Stimulated activated naive CD8-positive, alpha-beta T cell treated with anti-CD3 and anti-CD28 coated beads, Interleukin-15, amount 100 ng/mL, for 72 hours (primary cell): ENCODE data around the gene ZMIZ2.
"Not testable (repeated sequence)": the region's sequence is repeated elsewhere in the genome, so short reads cannot be mapped to it uniquely, and the experiment has no call there.

Source experiments
- ATAC-seq: fragments of 150-1000 bp; cut with Tn5 transposase; 2 replicates; pipeline ENCODE4 v1.10.0; 2021; ENCODE audit warnings: mild to moderate bottlenecking, moderate library complexity
- DNase-seq, 2 donors: peaks; one replicate each; pipeline ENCODE4 v3.0.0; 2021 to 2022
- H3K27ac Mint-ChIP-seq, 2 donors: one replicate each; pipeline ENCODE4 v1.8.0; 2022; ENCODE audit warnings: mild to moderate bottlenecking in 2 of 2, mixed read lengths in 2 of 2, moderate library complexity in 2 of 2
- H3K27me3 Mint-ChIP-seq: one replicate; pipeline ENCODE4 v1.8.0; 2022; ENCODE audit warnings: mixed read lengths
- H3K4me1 Mint-ChIP-seq: one replicate; pipeline ENCODE4 v1.8.0; 2022; ENCODE audit warnings: mild to moderate bottlenecking, mixed read lengths
- H3K4me3 Mint-ChIP-seq, 2 donors: one replicate each; pipeline ENCODE4 v1.8.0; 2022; ENCODE audit warnings: mild to moderate bottlenecking in 2 of 2, mixed read lengths in 2 of 2, moderate library complexity in 1 of 2
- H3K9me3 Mint-ChIP-seq, 2 donors: one replicate each; pipeline ENCODE4 v1.8.0; 2022; ENCODE audit warnings: mixed read lengths in 2 of 2

The ZMIZ2 gene

DNA sequence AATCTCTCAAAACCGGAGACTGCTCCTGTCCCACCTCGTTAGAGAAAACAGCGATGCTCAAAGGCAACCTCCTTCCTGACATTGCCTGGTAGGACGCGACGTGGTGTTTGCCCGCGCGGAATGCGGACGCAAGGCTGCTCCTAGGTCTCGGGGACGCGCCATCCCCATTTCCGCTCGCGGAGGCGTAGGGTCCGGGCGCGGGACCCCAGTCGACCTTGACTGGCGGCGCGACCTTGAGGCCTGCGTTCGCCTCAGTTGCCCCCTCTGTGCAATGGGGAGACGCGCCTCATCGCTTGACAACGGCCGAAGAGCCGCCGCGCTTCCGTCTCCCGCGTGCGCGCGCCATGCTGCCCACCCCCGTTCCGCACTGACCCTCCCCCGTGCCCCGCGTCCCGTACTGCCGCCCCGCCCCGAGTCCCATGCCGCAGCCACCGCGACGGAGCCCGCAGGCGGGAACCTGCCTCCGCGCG lies 47.4 kb downstream of the ZMIZ2 start:
- H3K9me3 Mint-ChIP-seq = no peaks in the 10 kb centered on the region
- H3K27ac Mint-ChIP-seq = peak overlapping the region; percentile 97 to 100
- no peak for DNase-seq
- H3K4me3 Mint-ChIP-seq = peak overlapping the region; percentile 91 to 97
- peak; percentile 60 for ATAC-seq
- no peaks in the 10 kb centered on the region for H3K27me3 Mint-ChIP-seq
- peaks cover 27% of the 10 kb centered on the region for H3K4me1 Mint-ChIP-seq

DNA sequence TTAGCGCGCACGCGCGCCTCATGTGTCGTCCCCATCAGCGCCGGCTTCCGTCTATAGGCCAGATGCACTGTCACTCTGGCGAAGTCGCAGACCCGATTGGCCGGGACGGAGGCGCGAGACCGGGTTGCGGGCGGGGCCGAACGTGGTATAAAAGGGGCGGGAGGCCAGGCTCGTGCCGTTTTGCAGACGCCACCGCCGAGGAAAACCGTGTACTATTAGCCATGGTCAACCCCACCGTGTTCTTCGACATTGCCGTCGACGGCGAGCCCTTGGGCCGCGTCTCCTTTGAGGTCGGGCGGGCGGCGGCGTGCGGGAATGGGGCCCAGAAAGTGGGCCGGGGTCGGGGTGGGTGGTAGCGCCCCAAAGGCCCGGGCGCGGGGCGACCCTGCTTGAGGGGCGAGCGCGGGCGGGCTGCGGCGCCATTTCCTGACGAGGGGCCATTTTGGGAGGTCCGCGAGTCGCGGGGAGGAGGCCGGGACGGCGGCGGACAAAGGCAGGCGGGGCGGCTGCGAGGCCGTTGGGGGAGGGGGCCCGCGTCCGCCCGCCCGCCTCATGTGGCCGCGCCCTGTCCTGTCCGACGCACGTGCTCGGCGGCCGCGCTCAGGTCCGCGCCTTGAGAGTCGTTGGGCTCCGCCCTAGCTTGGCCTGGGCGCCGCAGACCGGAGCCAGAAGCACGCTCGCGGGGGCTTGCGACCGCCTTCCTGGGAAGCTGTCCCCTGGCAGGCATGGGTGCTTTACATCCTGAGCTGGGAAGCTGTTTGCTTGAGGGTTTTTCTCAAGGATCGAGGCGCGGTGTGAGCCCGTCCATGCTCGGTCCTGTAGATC lies 48.1 kb downstream of the ZMIZ2 start, which contains the start of gene PPIA:
PPIA (plus strand) TSS at position 178 of the 825 bp plus-strand sequence; CDS start at position 222, 44 bp downstream.
- ATAC-seq (peak; percentile 93), DNase-seq (peak; percentile 98 to 99)
- Mint-ChIP-seq H3K27ac (peak within 1 kb of the TSS; percentile 98 to 100), H3K4me3 (peak within 1 kb of the TSS; percentile 91 to 97), H3K9me3 (no peaks in the 10 kb centered on the region), H3K27me3 (no peaks in the 10 kb centered on the region), H3K4me1 (peaks cover 33% of the 10 kb centered on the region)

DNA sequence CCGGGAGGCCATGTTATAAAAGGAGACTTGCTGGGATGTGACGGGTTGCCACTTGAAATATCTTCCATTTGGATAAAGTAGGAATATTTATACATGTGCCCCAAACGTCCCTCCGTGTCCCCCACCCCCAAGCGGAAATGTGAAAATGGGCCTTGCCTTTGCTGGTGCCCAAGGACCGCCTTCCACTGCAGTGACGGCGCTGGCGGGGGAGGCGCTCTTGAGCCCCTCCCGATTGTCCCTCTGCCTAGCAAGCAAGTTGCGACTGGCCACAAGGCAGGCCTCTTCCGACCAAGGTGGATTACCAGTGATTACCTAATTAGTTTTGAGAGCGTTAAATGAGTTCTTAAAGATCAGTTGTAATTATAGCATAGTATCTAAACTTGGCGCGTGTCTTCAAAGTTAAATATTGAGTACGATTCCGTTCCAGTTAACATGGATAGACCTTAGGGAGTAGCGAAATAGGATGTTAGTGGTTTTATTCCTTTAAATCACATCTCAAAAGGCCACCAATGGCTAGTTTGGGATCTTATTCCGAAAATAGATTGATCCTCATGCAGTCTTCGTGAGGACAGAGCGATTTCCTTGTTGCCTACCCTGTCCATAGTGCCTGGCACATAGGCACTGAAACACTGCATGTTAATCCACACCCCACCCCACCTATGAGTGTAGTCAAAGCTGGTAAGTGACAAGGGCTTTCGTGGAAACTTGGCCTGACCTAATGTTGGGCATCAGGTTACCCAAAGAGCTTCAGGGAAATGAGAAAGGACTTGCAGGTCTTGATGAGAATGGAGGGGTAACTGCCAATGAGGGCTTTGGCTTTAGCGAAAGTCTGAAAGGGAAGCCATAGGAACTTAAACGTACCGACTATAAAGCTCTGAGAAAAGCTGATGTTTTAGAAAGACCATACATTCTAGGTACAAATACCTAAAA lies 48.9 kb downstream of the ZMIZ2 start:
- peak; percentile 65 for ATAC-seq
- DNase-seq = peak; percentile 78 to 87
- H3K4me3 Mint-ChIP-seq = peak overlapping the region; percentile 91 to 97
- no peaks in the 10 kb centered on the region for H3K9me3 Mint-ChIP-seq
- H3K27me3 Mint-ChIP-seq = no peaks in the 10 kb centered on the region
- peaks cover 36% of the 10 kb centered on the region for H3K4me1 Mint-ChIP-seq
- peak overlapping the region; percentile 98 to 100 for H3K27ac Mint-ChIP-seq

DNA sequence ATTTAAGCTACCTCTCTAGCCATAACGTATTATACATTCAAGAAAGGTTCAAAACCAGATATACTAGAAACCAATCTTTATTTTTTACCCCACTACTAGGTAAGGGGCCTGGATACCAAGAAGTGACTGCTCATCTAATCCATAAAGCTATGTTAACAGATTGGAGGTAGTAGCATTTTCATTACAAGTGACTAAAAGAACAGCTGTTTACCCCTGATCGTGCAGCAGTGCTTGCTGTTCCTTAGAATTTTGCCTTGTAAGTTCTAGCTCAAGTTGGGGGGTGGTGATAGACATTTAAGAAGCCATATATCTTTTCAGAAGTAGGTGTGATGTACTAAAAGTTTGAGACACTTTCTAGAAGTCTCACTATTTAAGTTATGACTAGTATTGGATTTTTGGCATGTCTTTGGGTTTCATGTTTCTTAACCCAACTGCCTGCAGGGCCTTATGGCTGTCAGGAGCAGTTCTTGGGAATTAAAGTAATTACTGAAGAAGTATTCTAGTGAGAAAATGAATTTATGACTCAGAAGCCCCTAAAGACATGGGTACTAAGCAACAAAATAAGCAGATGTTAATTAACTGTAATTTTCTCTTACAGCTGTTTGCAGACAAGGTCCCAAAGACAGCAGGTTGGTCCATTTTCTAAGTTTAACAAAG lies 50.1 kb downstream of the ZMIZ2 start:
- peak overlapping the region; percentile 54 to 61 for H3K27ac Mint-ChIP-seq
- no peaks in the 10 kb centered on the region for H3K9me3 Mint-ChIP-seq
- DNase-seq = no peak
- peak overlapping the region; percentile 91 to 97 for H3K4me3 Mint-ChIP-seq
- peaks cover 36% of the 10 kb centered on the region for H3K4me1 Mint-ChIP-seq
- no peak for ATAC-seq
- H3K27me3 Mint-ChIP-seq = no peaks in the 10 kb centered on the region

DNA sequence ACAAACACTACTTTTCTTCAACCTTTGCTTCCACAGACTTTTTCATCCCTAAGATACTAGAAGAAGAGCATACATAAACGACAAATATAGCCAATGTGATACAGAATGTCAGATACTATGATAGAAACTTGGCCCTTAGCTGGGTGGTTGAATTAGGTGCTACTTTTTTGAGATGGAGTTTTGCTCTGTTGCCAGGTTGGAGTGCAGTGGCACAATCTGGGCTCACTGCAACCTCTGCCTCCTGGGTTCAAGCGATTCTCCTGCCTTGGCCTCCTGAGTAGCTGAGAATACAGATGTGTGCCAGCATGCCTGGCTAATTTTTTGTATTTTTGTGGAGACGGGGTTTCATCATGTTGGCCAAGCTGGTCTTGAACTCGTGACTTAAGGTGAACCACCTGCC lies 51.3 kb downstream of the ZMIZ2 start:
- Mint-ChIP-seq H3K4me3 (peak overlapping the region in 1 of 2 donors; percentile 15), H3K27me3 (no peaks in the 10 kb centered on the region), H3K27ac (peak overlapping the region in 1 of 2 donors; percentile 61), H3K4me1 (peaks cover 36% of the 10 kb centered on the region), H3K9me3 (no peaks in the 10 kb centered on the region)
- no peak for DNase-seq
- ATAC-seq = no peak

DNA sequence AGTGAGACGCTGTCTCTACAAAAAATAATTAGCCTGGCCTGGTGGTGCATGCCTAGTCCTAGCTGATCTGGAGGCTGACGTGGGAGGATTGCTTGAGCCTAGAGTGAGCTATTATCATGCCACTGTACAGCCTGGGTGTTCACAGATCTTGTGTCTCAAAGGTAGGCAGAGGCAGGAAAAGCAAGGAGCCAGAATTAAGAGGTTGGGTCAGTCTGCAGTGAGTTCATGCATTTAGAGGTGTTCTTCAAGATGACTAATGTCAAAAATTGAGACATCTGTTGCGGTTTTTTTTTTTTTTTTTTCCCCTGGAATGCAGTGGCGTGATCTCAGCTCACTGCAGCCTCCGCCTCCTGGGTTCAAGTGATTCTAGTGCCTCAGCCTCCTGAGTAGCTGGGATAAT lies 53.2 kb downstream of the ZMIZ2 start:
- ATAC-seq = no peak
- Mint-ChIP-seq H3K4me1 (peaks cover 36% of the 10 kb centered on the region), H3K27ac (no peak overlapping the region), H3K9me3 (no peaks in the 10 kb centered on the region), H3K4me3 (no peak overlapping the region), H3K27me3 (no peaks in the 10 kb centered on the region)
- no peak for DNase-seq

DNA sequence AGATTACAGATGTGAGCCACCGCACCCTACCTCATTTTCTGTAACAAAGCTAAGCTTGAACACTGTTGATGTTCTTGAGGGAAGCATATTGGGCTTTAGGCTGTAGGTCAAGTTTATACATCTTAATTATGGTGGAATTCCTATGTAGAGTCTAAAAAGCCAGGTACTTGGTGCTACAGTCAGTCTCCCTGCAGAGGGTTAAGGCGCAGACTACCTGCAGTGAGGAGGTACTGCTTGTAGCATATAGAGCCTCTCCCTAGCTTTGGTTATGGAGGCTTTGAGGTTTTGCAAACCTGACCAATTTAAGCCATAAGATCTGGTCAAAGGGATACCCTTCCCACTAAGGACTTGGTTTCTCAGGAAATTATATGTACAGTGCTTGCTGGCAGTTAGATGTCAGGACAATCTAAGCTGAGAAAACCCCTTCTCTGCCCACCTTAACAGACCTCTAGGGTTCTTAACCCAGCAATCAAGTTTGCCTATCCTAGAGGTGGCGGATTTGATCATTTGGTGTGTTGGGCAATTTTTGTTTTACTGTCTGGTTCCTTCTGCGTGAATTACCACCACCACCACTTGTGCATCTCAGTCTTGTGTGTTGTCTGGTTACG lies 53.9 kb downstream of the ZMIZ2 start:
- Mint-ChIP-seq H3K4me3 (no peak overlapping the region), H3K27ac (no peak overlapping the region), H3K9me3 (no peaks in the 10 kb centered on the region), H3K27me3 (no peaks in the 10 kb centered on the region), H3K4me1 (peaks cover 30% of the 10 kb centered on the region)
- ATAC-seq (no peak), DNase-seq (no peak)

DNA sequence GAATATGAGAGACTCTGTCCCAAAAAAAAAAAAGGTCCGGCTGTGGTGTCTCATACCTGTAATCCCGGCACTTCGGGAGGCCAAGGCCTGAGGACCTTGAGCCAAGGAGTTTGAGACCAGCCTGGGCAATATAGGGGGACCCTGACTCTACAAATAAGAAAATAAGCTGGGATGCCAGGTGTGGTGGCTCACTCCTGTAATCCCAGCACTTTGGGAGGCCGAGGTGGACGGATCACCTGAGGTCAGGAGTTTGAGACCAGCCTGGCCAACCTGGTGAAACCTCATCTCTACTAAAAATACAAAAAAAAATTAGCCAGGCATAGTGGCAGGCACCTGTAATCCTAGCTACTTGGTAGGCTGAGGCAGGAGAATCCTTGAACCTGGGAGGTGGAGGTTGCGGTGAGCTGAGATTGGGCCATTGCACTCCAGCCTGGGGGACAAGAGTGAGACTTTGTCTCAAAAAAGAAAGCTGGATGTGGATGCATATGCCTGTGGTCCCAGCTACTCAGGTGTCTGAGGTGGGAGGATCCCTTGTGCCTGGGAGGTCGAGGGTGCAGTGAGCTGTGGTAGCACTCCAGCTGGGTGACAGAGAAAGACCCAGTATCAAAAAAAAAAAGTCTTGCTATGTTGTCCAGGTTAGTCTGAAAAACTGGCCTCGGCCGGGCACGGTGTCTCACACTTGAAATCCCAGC lies 55.3 kb downstream of the ZMIZ2 start:
- H3K4me3 Mint-ChIP-seq, H3K27ac Mint-ChIP-seq, H3K9me3 Mint-ChIP-seq, H3K27me3 Mint-ChIP-seq, DNase-seq: not testable (repeated sequence)
- ATAC-seq = peak; percentile 16
- peaks cover 23% of the 10 kb centered on the region for H3K4me1 Mint-ChIP-seq

DNA sequence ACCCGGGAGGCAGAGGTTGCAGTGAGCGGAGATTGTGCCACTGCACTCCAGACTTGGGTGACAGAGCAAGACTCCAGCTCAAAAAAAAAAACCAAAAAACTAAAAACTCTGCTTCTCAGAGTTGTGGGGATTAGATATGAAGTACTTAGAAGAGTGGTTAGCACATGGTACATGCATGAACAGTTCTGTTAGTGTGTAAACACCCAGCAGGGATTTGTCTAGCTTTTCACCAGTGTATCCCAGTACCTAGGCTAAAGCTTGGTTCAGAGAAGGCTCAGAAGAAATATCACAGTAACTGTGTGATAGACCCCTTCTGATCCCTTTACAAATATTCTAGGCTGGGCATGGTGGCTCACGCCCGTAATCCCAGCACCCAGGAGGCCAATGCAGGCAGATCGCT lies 57.3 kb downstream of the ZMIZ2 start:
- Mint-ChIP-seq H3K27me3 (no peaks in the 10 kb centered on the region), H3K4me3 (no peak overlapping the region), H3K4me1 (peaks cover 9% of the 10 kb centered on the region), H3K9me3 (no peaks in the 10 kb centered on the region), H3K27ac (no peak overlapping the region)
- ATAC-seq = peak; percentile 44
- no peak for DNase-seq

DNA sequence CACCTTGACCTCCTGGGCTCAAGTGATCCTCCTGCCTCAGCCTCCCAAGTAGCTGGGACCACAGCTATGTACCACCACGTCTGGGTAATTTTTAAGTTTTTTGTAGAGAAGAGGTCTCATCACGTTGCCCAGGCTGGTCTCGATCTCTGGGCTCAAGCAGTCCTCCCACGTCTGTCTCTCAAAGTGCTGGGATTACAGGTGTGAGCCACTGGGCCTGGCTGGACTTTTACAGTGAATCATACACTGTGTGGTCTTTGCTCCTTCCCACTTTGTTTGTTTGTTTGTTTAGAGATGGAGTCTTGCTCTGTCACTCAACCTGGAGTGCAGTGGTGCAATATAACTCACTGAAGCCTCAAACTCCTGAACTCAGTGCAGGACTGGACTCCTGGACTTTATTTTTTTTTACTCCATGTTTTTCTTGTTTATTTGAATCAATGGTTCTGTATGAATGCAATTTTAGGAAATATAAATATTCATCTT lies 60.3 kb downstream of the ZMIZ2 start:
- Mint-ChIP-seq H3K4me1 (no peaks in the 10 kb centered on the region), H3K27ac (peak overlapping the region in 1 of 2 donors; percentile 36), H3K4me3 (no peak overlapping the region), H3K9me3 (no peaks in the 10 kb centered on the region), H3K27me3 (no peaks in the 10 kb centered on the region)
- ATAC-seq (no peak), DNase-seq (no peak)

DNA sequence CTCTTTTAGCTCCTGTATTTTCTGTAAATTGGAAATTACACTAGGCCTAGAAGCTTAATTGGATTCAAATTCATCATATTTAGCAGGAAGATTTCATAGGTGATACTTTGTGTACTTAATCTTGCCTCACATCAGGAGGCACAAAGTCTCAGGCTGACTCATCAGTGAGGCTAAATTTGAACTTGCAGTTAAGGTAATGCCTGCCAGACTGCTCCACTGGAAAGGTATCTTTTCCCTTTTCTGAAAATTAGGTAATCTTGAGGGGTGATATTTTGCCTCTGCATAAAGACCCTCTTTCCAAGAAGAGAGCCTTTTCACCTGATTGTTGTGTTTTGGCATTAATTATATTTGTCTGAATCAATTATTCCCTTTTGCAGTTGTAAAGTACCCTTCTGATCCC lies 62.4 kb downstream of the ZMIZ2 start:
- no peak overlapping the region for H3K4me3 Mint-ChIP-seq
- DNase-seq = no peak
- no peaks in the 10 kb centered on the region for H3K27me3 Mint-ChIP-seq
- H3K4me1 Mint-ChIP-seq = no peaks in the 10 kb centered on the region
- no peaks in the 10 kb centered on the region for H3K9me3 Mint-ChIP-seq
- no peak overlapping the region for H3K27ac Mint-ChIP-seq
- no peak for ATAC-seq

DNA sequence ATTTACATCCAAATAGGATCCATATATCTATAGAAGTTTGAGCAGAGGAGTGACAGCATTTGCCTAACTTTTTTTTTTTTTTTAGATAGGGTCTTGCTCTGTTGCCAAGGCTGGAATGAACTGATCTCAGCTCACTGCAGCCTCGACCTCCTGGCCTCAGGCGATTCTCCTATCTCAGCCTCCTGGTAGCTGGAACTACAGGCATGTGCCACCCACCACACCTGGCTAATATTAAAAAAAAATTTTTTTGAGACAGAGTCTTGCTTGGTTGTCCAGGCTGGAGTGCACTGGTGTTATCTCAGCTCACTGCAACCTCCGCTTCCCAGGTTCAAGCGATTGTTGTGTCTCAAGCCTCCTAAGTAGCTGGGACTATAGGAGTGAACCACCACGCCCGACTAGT lies 62.9 kb downstream of the ZMIZ2 start:
- H3K27ac Mint-ChIP-seq = no peak overlapping the region
- no peak overlapping the region for H3K4me3 Mint-ChIP-seq
- ATAC-seq (no peak), DNase-seq (no peak)
- no peaks in the 10 kb centered on the region for H3K27me3 Mint-ChIP-seq
- no peaks in the 10 kb centered on the region for H3K9me3 Mint-ChIP-seq
- no peaks in the 10 kb centered on the region for H3K4me1 Mint-ChIP-seq

DNA sequence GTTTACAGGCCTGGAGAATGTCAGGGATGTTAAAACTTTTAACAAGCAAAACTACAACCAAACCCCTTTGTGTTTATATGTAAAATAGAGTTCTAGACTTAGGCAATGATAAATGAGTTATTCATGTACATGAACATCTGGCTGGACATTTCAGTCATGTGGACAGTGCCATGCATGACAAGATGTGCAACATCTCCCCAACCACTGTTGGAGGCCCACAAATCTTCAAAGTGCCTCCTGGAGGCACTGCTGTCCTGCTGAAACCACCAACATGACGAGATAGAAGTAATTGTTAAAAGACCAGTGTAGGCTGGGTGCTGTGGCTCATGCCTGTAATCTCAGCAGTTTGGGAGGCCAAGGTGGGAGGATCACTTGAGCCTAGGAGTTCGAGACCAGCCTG lies 66.3 kb downstream of the ZMIZ2 start:
- no peaks in the 10 kb centered on the region for H3K27me3 Mint-ChIP-seq
- peak; percentile 72 for ATAC-seq
- H3K27ac Mint-ChIP-seq = no peak overlapping the region
- DNase-seq = no peak
- no peak overlapping the region for H3K4me3 Mint-ChIP-seq
- no peaks in the 10 kb centered on the region for H3K4me1 Mint-ChIP-seq
- H3K9me3 Mint-ChIP-seq = no peaks in the 10 kb centered on the region

DNA sequence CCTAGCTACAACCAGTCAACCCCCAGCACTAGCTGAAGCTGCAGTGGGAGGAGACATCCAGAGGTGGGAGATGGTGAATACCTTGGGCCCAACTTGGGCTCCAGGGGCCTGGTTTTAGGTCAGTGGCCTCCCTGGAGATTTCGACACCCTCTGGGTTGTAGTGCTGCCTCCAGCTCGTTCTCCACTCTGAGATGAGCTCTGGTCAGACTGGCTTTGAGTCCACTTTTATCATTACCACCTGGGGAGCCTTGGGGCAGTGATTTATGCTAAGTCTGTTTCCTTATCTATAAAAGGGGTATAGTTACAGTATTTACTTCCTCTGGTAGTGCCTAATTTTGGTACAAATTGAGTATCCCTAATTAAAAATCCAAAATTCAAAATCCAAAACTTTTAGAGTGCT lies 70.6 kb downstream of the ZMIZ2 start:
- Mint-ChIP-seq H3K4me3 (no peak overlapping the region), H3K27me3 (no peaks in the 10 kb centered on the region), H3K4me1 (no peaks in the 10 kb centered on the region), H3K27ac (no peak overlapping the region), H3K9me3 (no peaks in the 10 kb centered on the region)
- DNase-seq = no peak
- no peak for ATAC-seq
